Measurements from ENCODE around the gene PTRHD1. TPM values are rescaled to one million over a fixed set of nuclear protein-coding genes. Genes with fewer than 3 reads are reported as not detected.

The PTRHD1 gene
- total and polyA plus RNA-seq, 2 donors (not counting 1 experiment from before 2014, with no cell fraction given), result 26.3 to 29.9 TPM

- Histone ChIP-seq H3K9me3 (ENCODE audit: control insufficient read depth, insufficient read depth, low read depth, low read length) (no peaks in the 10 kb centered on the region), H3K36me3 (ENCODE audit: control insufficient read depth, insufficient read depth, low read length) (peaks cover 2% of the 10 kb centered on the region), H3K4me1 (ENCODE audit: control insufficient read depth, extremely low read depth, insufficient read depth, low read length) (no peaks in the 10 kb centered on the region), H3K9ac (ENCODE audit: insufficient read depth, low read length) (no peak overlapping the region), H3K27me3 (ENCODE audit: control insufficient read depth, insufficient read depth, low read length) (no peaks in the 10 kb centered on the region), H3K4me2 (ENCODE audit: extremely low read depth, insufficient read depth, low read length) (no peak overlapping the region), H3K4me3 (replicated peaks in 1 of 4; ENCODE audit: control extremely low read depth in 1 of 4, insufficient read depth in 1 of 4, low read depth in 3 of 4, low read length in 4 of 4) (no peak overlapping the region), H3K79me2 (ENCODE audit: control insufficient read depth, insufficient read depth, low read length) (no peaks in the 10 kb centered on the region), H4K20me1 (ENCODE audit: control insufficient read depth, extremely low read depth, insufficient read depth, low read length) (no peaks in the 10 kb centered on the region), H3K27ac (ENCODE audit: insufficient read depth, low read length) (no peak overlapping the region), H2AFZ (ENCODE audit: low read length) (no peak overlapping the region)
- TF ChIP-seq, protein P1, sequence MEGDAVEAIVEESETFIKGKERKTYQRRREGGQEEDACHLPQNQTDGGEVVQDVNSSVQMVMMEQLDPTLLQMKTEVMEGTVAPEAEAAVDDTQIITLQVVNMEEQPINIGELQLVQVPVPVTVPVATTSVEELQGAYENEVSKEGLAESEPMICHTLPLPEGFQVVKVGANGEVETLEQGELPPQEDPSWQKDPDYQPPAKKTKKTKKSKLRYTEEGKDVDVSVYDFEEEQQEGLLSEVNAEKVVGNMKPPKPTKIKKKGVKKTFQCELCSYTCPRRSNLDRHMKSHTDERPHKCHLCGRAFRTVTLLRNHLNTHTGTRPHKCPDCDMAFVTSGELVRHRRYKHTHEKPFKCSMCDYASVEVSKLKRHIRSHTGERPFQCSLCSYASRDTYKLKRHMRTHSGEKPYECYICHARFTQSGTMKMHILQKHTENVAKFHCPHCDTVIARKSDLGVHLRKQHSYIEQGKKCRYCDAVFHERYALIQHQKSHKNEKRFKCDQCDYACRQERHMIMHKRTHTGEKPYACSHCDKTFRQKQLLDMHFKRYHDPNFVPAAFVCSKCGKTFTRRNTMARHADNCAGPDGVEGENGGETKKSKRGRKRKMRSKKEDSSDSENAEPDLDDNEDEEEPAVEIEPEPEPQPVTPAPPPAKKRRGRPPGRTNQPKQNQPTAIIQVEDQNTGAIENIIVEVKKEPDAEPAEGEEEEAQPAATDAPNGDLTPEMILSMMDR (conservative IDR thresholded peaks at IDR 0.05 in 1 of 2, IDR thresholded peaks at IDR 0.05 in 1 of 2; ENCODE audit: low read depth in 1 of 2, low read length in 2 of 2), result no peak
- no peak for TF ChIP-seq EZH2 (IDR thresholded peaks at IDR 0.05; ENCODE audit: low read length, missing control alignments)
- no peak for DNase-seq (ENCODE audit: low read depth in 2 of 2)
Measured at GRCh38 chr2:24744356-24744755, 48.8 kb downstream of the PTRHD1 start.

DNA sequence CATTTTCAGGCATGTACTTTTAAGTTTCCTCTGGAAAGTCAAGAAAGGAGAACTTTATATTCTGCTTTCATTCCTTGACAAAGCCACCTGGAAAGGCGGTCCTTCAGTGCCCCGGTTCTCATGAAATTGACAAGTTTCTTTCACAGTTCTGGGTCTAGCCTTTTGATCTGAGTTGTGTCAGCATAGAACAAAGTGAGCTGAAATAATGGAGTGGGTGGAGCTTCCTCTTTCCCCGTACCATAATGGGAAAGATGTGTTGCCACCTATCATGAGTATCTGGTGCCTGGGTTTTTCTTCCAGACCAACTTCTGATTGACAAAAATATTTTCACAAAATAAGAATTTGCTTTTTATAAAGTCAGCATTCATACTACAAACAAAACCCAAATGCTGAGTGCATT lies 49.3 kb downstream of the PTRHD1 start:
- DNase-seq (ENCODE audit: low read depth in 2 of 2), result no peak
- Histone ChIP-seq H3K9me3 (ENCODE audit: control insufficient read depth, insufficient read depth, low read depth, low read length) (no peaks in the 10 kb centered on the region), H3K27me3 (ENCODE audit: control insufficient read depth, insufficient read depth, low read length) (no peaks in the 10 kb centered on the region), H3K4me3 (replicated peaks in 1 of 4; ENCODE audit: control extremely low read depth in 1 of 4, insufficient read depth in 1 of 4, low read depth in 3 of 4, low read length in 4 of 4) (no peak overlapping the region), H3K79me2 (ENCODE audit: control insufficient read depth, insufficient read depth, low read length) (no peaks in the 10 kb centered on the region), H4K20me1 (ENCODE audit: control insufficient read depth, extremely low read depth, insufficient read depth, low read length) (no peaks in the 10 kb centered on the region), H3K4me1 (ENCODE audit: control insufficient read depth, extremely low read depth, insufficient read depth, low read length) (no peaks in the 10 kb centered on the region), H3K9ac (ENCODE audit: insufficient read depth, low read length) (no peak overlapping the region), H3K4me2 (ENCODE audit: extremely low read depth, insufficient read depth, low read length) (no peak overlapping the region), H2AFZ (ENCODE audit: low read length) (no peak overlapping the region), H3K27ac (ENCODE audit: insufficient read depth, low read length) (no peak overlapping the region), H3K36me3 (ENCODE audit: control insufficient read depth, insufficient read depth, low read length) (peaks cover 2% of the 10 kb centered on the region)
- TF ChIP-seq, protein P1 (conservative IDR thresholded peaks at IDR 0.05 in 1 of 2, IDR thresholded peaks at IDR 0.05 in 1 of 2; ENCODE audit: low read depth in 1 of 2, low read length in 2 of 2), result no peak
- no peak for TF ChIP-seq EZH2 (IDR thresholded peaks at IDR 0.05; ENCODE audit: low read length, missing control alignments)

GRCh38 chr2:24742730-24743129 lies 50.5 kb downstream of the PTRHD1 start:
- Histone ChIP-seq H3K27ac (ENCODE audit: insufficient read depth, low read length) (no peak overlapping the region), H3K4me2 (ENCODE audit: extremely low read depth, insufficient read depth, low read length) (no peak overlapping the region), H3K9ac (ENCODE audit: insufficient read depth, low read length) (no peak overlapping the region), H3K79me2 (ENCODE audit: control insufficient read depth, insufficient read depth, low read length) (no peaks in the 10 kb centered on the region), H2AFZ (ENCODE audit: low read length) (no peak overlapping the region), H4K20me1 (ENCODE audit: control insufficient read depth, extremely low read depth, insufficient read depth, low read length) (no peaks in the 10 kb centered on the region), H3K27me3 (ENCODE audit: control insufficient read depth, insufficient read depth, low read length) (no peaks in the 10 kb centered on the region), H3K9me3 (ENCODE audit: control insufficient read depth, insufficient read depth, low read depth, low read length) (no peaks in the 10 kb centered on the region), H3K4me1 (ENCODE audit: control insufficient read depth, extremely low read depth, insufficient read depth, low read length) (no peaks in the 10 kb centered on the region), H3K36me3 (ENCODE audit: control insufficient read depth, insufficient read depth, low read length) (peaks cover 2% of the 10 kb centered on the region), H3K4me3 (replicated peaks in 1 of 4; ENCODE audit: control extremely low read depth in 1 of 4, insufficient read depth in 1 of 4, low read depth in 3 of 4, low read length in 4 of 4) (no peak overlapping the region)
- DNase-seq (ENCODE audit: low read depth in 2 of 2), result no peak
- TF ChIP-seq, protein P1 (conservative IDR thresholded peaks at IDR 0.05 in 1 of 2, IDR thresholded peaks at IDR 0.05 in 1 of 2; ENCODE audit: low read depth in 1 of 2, low read length in 2 of 2), result no peak
- no peak for TF ChIP-seq EZH2 (IDR thresholded peaks at IDR 0.05; ENCODE audit: low read length, missing control alignments)
